Measurements from ENCODE around the gene EEF2.

DNA sequence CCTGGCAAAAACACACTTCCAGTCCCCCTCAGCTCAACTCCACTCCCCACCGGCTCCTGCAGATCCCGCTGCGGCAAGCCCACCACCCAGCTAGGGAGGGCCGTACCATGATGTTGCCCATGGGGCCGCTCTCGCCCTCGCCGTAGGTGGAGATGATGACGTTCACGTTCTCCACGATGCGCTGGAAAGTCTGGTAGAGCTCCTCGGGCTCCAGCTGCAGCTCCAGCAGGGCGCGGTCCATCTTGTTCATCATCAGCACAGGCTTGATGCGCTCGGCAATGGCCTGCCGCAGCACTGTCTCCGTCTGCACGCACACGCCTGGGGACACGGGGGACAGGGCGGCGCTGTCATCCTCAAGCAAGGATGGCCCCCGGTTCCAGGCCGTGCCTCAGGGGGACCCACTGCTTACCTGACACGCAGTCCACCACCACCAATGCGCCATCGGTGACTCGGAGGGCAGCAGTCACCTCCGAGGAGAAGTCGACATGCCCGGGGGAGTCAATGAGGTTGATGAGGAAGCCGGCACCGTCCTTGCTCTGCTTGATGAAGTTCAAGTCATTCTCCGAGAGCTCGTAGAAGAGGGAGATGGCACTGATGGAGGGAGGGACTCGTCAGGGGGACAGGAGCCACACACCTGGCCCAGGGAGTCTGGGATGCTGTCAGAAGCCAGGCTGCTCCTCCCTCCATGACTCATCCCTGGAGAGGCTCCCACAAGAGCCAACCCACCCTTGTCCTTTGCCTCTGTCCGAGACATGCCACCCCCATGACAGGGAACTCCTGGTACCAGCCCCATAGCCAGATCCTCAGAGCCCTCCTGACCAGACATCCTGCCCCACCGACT is 2.3 kb downstream of the EEF2 start:
- TF ChIP-seq CTCF (IDR thresholded peaks at IDR 0.05) (no peak), EZH2 (IDR thresholded peaks at IDR 0.05) (no peak)

Measured in neural progenitor cell (in vitro differentiated cells).